MM.1S (cell line): ENCODE data around the gene TRIM29.

Source experiments
- CTCF ChIP-seq: fragments of 300-600 bp; sonication (generic); IDR thresholded peaks from 2 replicates; pipeline ENCODE4 v1.5.1; 2016; ENCODE audit warnings: antibody characterized with exemption, low read length, mixed read lengths
- EZH2 ChIP-seq: fragments of 300-600 bp; sonication (generic); optimal IDR thresholded peaks from 2 replicates; pipeline ENCODE3; 2017; ENCODE audit warnings: low read depth, mild to moderate bottlenecking, antibody characterized with exemption, low read length, mixed read lengths
- EZH2phosphoT487 ChIP-seq: fragments of 300-600 bp; sonication (generic); IDR thresholded peaks from 2 replicates; pipeline ENCODE4 v1.6.1; 2018; ENCODE audit warnings: antibody characterized with exemption, low read length

- TF ChIP-seq EZH2phosphoT487 (no peak), CTCF (no peak), EZH2 (no peak)
Measured at GRCh38 chr11:120125509-120125908, 12.4 kb downstream of the TRIM29 start.
